ENCODE results near the gene FRMPD2.

The FRMPD2 gene, protein sequence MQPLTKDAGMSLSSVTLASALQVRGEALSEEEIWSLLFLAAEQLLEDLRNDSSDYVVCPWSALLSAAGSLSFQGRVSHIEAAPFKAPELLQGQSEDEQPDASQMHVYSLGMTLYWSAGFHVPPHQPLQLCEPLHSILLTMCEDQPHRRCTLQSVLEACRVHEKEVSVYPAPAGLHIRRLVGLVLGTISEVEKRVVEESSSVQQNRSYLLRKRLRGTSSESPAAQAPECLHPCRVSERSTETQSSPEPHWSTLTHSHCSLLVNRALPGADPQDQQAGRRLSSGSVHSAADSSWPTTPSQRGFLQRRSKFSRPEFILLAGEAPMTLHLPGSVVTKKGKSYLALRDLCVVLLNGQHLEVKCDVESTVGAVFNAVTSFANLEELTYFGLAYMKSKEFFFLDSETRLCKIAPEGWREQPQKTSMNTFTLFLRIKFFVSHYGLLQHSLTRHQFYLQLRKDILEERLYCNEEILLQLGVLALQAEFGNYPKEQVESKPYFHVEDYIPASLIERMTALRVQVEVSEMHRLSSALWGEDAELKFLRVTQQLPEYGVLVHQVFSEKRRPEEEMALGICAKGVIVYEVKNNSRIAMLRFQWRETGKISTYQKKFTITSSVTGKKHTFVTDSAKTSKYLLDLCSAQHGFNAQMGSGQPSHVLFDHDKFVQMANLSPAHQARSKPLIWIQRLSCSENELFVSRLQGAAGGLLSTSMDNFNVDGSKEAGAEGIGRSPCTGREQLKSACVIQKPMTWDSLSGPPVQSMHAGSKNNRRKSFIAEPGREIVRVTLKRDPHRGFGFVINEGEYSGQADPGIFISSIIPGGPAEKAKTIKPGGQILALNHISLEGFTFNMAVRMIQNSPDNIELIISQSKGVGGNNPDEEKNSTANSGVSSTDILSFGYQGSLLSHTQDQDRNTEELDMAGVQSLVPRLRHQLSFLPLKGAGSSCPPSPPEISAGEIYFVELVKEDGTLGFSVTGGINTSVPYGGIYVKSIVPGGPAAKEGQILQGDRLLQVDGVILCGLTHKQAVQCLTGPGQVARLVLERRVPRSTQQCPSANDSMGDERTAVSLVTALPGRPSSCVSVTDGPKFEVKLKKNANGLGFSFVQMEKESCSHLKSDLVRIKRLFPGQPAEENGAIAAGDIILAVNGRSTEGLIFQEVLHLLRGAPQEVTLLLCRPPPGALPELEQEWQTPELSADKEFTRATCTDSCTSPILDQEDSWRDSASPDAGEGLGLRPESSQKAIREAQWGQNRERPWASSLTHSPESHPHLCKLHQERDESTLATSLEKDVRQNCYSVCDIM (N-terminal part only)

DNA sequence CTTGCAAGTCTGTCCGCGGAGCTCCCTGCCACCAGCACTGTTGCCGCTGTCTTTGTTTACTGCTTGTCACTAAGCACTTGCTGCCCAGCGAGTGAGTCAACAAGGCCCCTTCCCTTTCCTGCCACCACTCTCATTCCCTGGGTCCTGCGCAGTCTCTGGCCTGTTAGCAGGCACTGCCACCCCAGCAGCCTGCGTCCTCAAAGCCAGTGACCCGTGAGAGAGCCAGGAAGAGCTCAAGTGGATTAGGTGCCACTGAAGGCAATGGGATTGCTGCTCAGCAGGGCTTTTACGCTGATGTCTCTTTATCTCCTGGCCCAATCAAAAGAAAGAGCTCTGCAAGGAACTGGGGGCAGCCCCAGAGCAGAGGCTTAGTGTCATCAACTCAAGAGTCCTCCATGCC is at the start of gene FRMPD2:
TSS of gene FRMPD2 (minus strand) at position 61 of the 400 bp plus-strand sequence. CDS start 129 bp downstream, outside the sequence.
- no peak for DNase-seq

DNA sequence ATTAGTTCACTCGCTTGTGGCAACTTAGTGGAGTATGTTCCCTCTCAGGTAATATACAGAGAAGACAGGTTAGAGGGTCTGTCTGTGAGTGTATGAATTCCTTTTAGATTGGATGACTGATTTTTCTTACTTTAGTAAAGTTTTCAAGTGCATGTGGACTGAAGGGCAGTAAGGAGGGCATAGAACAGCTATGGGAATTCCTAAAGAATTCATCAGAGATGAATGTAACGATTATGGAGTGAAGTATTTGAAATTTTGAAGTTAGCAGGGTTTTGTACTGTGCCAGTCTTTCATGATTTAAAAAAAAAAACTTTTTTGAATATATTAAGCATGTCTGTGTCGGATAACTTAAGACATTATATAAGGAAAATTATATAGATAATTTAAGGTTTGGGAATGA is 47.5 kb upstream of the FRMPD2 start:
- no peak for DNase-seq

DNA sequence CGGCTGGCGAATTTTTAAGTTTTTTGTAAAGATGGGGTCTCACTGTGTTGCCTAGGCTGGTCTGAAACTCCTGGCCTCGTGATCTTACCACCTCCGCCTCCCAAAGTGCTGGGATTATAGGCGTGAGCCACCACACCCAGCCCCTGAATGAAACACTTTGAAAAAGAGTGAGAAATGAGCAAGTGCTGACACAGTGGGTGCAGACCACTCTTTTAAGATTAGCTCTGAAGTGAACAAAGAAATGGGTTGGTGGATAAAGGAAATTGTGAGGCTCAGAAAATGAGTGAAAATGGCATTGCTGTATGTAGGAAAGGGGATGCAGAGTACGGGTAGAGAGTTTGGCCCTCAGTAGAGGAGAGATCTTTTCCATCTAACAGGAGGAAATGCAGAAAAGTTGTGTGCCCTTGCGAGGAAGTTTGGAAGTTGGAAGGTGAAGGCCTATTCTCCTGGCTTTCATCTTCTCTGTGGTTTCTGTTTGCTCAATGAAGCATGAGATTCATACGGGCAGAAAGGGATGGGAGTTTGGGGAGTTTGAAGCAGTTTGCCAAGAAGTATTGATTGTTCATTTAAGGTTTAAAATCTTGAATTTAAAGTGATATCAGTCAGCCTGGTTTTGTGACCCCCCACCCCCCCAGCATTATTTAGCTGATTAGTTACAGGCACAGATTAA is 43.0 kb upstream of the FRMPD2 start:
- DNase-seq = no peak

DNA sequence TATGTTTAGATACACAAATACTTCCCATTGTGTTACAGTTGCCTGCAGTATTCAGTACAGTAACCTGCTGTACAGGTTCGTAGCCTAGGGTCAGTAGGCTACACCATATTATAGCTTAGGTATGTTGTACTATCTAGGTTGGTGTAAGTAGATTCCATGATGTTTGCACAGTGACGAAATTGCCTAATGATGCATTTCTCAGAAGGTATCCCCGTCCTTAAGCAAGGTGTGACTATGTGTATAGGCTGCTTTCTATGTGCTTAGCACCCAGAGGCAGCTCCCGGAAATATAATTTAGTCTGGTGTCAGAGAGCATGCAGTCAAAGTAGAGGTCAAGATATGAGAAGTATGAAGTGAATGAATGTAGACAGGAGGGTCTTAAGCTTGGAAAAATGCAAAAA is 41.7 kb upstream of the FRMPD2 start:
- no peak for DNase-seq

DNA sequence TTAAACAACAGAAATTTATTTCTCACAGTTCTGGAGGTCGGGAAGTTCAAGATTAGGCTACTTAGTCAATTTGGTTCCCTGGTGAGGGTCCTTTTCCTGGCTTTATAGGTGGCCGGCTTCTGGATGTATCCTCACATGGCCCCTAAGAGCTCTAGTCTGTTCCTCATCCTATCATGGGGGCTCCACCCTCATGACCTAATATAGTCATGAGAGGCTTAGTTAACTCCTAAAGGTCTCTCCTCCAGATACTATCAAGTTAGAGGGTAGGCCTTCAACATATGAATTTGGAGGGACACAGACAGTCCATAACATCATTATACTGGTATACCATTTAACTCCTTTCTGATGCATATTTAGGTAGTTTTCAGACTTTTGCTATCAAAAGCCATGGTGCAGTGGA is 39.6 kb upstream of the FRMPD2 start:
- no peak for DNase-seq

DNA sequence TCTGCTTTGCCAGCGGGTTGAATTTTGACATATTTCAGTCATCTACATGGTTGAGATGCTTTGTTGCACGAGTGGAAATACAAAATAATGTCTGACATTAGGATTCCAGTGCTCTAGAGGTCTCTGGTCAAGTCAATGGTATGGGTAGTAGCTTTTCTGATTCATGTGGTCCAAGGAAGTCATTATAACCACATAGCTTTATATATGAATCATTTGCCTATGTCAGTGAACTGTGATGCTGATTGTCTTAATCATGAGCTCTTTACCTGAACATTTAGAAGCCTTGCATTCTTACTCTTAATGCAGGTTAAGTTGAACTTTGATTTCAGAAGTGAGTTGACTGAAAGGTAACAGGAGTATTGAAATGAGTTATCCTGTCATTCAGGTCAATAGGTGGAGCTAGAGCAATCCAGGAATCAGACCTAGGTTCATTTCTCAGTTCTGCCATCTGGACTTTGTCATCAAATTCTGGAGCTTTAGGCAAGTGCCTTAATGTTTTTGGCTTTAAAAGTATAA is 35.3 kb upstream of the FRMPD2 start:
- no peak for DNase-seq

DNA sequence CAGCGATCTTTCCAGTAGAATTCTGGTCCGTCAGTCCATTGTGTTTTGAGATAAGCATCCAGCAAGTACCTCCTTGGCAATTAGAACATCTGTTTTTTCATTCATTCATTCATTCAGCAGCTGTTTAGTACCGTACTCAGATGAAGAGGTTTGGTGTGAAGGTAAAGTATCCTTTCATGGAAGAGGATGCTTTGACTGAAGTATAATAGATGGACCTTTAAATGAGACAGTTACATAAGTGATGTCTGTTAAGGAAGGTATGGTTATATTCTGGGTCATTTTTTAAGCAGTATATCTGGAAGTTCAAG is 33.2 kb upstream of the FRMPD2 start:
- no peak for DNase-seq

DNA sequence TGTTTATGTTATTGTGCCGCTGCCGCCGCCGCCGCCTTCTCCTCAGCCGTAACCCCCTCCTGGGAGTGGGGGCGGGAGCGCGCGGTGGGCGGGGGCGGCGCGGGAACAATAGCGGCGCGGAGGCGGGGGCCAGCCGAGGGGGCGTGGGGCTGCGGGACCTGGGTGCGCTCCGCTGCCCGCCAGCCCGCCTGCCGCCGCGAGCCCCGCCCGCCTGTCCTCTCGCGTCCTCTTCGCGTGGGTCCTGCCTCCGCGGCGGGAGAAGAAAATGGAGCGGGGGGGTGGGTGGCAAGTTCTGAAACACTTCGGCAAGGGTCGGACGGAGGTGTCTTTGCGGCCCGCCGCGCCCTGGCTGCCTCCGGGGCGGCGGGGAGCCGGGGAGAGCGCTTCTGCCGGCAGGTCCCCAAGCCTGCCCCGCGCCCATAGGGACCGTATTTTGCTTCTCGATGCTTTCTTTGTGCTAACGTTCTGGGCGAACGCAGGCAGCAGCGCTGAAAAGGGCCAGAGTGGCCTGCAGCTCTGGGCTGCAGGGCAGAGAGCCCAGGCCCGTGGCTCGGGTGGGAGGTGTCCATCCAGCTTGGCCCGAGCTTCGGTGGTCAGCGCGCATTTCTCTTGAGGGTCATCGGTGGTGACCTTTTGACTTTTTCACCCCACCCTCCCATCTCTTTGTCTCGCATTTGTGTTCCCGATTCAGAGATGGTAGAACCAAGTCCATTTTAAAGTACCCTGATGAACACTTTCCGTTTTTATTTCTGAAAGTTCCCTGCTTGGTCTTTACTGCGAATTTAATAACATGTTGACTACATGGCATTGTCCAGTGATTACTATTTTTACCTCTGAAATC is 32.6 kb upstream of the FRMPD2 start:
- DNase-seq = peak; percentile 45

DNA sequence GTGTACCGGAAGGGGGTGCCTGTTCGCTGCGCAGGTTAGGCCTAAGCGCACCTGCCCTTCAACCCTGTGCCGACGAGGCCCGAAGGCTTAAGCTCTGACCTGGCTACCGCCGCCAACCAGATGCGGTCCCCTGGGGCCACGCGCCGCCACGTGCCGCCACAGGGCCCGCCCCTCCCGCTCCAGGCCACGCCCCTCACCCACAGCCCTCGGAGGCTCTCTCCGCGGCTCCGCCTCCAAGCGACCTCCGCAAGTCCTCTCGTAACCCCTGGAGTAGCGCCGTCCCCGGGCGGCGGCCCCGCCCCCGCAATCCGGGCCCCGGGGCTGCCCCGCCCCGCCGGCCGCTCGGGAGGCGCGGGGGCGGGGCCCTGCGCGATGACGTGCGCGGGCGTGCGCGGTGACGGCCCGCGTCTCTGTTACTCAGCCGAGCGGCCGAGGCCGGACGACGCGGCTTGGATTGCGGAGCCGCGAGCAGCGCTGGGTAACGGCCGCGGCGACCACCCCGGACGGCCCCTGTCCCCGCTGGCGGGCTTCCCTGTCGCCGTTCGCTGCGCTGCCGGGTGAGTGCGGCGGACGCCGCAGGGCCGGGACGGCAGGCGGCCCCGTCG is 31.9 kb upstream of the FRMPD2 start, which contains the start of gene MAPK8:
TSS of gene MAPK8 (plus strand) at position 413 of the 605 bp plus-strand sequence. CDS start 94,984 bp downstream, outside the sequence.
- peak; percentile 89 for DNase-seq

DNA sequence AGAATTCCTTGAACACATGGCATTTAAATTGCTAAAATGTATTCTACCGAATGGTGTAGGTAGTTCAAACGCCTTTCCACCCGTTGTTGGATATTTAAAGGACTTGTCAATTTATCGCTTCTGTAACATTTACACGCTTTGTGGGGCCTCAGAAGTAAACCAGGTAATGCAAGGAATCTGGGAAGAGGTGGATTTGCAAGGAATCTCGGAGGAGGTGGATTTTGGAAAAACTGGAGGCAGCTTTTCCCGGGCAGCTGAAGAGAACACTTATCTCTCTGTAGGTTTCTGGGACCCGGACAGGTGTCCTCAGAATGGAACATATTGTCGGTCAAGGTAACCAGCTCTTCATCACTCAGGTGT is 31.4 kb upstream of the FRMPD2 start:
- DNase-seq = no peak

DNA sequence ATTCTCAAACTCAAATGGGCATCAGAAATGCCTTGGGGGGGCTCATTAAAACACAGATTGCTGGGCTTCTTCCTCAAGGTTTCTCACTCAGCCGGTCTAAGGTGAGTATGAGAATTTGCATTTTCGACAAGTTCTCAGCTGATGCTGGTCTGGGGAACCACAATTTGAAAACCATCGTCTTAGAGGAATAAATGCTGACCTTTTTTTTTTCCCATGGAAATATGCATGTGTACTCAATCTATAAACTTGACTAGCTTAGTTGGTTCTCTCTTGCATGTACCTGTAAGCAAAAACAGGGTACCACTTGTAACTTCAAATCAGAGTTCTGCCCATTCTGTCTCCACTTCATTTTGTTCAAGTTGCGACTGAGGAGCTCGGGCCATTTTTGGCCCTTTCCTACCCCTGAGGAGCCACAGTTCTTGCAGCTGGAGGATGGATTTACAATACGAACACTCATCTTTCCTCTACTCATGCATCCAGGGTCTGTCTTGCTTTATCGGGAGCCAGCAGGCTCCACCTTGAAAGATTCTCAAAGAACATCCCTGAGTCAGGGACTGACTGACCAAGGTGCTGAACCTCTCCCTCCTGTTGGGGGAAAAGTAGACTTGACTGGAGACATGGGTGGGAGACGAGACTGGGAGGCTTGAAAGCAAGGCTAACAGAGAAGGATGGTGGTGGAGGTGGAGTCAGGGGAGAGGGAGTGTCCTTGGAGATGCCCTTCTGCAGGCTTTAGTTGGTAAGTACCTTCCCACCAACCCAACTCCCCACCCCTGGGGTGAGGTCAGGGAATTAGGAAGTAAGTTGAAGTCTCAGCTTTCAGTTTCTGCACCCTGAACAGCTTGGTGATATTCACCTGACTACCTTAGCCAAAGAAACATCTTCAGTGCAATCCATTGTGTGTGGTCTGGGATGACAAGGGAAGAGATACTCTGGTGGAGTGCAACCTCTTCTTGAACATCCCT is 28.3 kb upstream of the FRMPD2 start:
- no peak for DNase-seq

DNA sequence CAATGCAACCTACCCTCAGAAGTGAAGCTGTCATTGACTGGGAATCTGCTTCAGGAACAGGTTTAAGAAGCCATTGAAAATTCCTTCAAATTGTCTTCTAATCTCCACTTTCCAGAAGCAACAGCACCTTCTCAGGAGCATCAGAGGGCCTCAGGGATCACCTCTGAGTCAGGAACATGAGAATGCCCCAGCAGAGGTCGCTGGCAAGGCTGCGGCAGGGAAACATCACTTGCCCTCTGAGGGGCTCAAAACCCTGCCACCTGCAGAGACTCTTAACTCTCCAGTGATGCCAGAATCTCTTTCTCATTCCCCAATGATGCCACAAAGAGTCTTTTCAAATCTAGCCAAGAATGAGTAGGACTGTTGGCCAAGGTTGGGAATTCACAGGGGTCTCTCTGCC is 26.1 kb upstream of the FRMPD2 start:
- DNase-seq = no peak

DNA sequence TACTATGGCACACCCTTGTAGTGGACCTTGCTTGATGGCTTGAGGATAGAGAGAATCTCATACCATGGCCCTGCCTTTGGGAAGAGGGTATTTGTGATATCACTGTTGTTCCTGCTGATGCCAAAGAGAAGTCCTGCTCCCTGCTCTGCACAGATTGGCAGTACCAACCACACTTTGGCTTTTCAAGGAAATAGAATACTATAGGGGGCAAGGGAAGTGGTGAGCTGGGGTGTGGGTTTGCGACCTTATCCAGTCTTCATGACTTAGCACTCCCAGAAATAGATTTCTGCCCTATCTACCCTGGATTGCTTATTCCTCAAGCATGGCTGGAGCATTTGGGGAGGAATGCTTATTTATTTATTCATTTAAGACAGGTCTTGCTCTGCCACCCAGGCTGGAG is 25.2 kb upstream of the FRMPD2 start:
- no peak for DNase-seq

DNA sequence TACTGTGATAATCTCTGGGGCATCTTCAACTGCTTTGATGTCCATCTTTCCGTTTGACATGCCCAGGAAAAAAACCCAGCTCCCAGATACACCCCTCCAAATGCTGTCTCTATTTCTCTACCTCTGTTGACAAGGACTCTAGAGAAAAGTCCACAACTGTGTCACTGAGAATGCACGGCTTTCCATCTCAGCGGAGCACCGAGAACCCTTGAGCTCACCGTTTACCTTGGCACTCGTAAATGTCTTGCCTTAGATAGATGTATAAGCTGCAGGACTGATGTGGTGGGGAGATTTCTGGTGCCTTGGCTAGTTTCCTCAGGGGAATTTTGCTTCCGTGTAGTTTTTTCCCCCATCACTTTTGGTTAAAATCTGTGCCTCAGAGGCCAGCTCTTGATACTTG is 24.6 kb upstream of the FRMPD2 start:
- no peak for DNase-seq

DNA sequence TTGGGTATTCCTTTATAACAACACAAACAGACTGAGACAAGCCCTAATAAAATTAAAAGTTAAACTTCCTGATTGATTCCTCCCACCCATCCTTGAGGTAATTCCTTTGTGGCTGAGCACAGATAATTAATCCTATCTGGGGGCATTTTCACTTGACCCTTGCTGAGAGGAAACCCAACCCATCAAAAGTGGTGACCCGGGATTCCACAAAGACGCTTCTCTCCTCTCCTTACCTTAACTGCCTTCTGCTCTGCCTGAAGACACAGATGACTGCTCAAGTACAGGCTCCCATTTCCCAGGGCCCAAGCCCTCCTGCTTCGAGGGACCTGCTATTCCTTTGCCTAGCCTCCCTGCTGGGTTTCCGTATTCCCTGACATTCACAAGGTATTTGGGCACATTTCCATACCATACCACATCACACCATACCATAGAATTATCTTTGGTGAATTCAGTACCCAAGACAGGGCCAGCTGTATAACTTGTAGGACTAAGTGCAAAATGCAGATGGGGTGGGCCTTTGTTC is 22.1 kb upstream of the FRMPD2 start:
- no peak for DNase-seq

DNA sequence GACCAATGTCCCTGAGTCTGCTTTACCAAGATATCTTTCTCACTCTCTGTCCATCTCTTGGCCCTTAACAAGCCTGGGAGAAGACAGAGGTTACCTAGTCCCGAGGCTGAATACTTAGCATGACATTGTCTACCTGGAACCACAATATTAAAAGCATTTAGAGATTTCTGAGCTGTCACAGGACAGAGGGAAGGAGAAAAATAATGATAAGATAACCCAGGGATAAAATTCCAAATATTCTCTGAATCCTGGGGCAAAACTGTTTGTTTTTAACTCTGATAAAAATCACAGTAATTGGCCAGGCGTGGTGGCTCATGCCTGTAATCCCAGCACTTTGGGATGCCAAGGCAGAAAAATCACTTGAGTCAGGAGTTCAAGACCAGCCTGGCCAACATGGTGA is 19.9 kb upstream of the FRMPD2 start:
- no peak for DNase-seq

DNA sequence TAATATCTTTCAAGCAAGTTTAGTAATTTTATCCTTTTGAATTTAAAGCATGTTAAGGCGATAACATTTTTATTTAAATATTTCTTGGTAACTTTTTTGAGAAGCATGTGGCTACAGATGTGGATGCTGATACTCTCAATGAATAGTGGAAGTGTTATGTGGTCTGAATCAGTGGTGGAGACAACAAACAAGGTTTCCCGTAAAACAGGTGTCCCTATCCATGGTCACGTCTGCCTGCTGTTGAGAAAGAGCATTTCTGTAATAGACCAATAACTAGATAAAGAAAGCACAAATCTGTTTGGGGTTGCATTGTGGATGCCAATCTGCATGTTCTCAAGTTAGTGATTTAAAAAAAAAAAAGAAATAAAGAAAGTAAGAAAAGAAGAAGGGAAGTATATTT is 18.1 kb upstream of the FRMPD2 start:
- DNase-seq = no peak

DNA sequence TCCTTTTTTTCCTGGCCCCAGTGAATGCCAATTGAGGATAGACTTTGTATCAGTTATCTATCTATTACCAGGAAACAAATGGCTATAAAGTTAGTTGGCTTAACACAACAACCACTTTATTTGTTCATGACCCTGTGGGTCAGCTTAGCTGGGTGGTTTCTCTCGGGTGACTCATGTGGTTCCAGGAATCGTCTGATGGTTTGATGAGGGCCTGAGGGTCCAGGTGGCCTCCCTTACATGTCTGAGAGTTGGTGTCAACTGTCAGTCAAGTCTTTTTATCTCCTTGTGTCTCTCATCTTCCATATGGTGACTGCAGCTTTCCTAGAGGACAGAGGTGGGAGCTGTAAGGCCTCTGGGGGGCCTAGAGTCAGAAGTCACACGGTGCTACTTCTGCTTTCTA is 16.7 kb upstream of the FRMPD2 start:
- no peak for DNase-seq

DNA sequence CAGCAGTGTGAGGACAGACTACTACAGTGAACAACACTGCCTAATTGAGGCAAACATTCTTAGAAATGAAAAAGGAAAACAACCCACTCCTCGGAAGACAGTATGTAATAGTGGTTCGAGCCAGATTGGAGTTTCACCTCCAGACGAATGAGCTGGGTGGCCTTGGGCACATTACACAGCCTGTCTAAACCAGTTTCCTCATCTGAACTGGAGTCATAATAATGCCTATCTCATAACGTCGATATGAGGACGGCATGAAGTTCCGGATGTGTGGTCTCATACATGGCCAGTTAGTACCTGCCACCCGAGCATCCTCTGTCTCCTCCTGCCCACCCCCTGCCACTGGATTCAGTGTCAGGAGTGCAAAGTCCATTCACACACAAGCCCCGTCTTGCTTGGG is 15.8 kb upstream of the FRMPD2 start:
- no peak for DNase-seq
